D721Med (cell line): ENCODE results near the gene MAP3K15.

Experiments used
- DNase-seq: peaks from one replicate; pipeline ENCODE4 v3.0.0; 2011; ENCODE audit warnings: low spot score; ENCODE audit not compliant: insufficient read length
- FAIRE-seq: peaks from 2 replicates; lab custom pipeline; 2011; peaks lifted over from hg19 to GRCh38; lab: Jason Lieb, UNC
- TF ChIP-seq, protein P1 (sequence below): IDR thresholded peaks from 2 replicates; pipeline ENCODE4 v1.5.1; 2012; ENCODE audit warnings: mild to moderate bottlenecking, control low read depth; ENCODE audit not compliant: insufficient read depth; ENCODE audit errors: missing control alignments

Gene MAP3K15

DNA sequence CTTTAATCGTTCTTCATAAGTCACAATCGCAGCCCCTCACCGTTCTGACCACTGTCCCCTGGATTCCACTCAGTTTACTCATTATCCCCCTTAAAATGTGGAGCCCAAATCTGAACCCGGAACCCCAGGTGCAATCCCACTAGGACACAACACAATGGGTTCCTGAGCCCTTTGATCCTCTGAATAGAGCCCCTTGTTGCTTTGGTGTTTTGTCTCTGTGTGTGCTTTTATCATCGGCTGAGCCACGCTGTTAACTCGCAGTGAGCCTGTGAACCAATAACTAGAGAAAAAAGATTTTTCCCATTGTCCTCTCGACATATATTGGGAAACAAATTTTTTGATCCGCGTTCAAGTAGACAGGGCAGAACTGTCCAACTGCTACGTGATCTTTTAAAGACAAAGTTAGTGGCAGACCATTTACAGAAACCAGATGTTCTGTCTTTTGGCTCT lies 172.2 kb downstream of the MAP3K15 start:
- DNase-seq (no peak), FAIRE-seq (no peak)
- TF ChIP-seq, protein P1, sequence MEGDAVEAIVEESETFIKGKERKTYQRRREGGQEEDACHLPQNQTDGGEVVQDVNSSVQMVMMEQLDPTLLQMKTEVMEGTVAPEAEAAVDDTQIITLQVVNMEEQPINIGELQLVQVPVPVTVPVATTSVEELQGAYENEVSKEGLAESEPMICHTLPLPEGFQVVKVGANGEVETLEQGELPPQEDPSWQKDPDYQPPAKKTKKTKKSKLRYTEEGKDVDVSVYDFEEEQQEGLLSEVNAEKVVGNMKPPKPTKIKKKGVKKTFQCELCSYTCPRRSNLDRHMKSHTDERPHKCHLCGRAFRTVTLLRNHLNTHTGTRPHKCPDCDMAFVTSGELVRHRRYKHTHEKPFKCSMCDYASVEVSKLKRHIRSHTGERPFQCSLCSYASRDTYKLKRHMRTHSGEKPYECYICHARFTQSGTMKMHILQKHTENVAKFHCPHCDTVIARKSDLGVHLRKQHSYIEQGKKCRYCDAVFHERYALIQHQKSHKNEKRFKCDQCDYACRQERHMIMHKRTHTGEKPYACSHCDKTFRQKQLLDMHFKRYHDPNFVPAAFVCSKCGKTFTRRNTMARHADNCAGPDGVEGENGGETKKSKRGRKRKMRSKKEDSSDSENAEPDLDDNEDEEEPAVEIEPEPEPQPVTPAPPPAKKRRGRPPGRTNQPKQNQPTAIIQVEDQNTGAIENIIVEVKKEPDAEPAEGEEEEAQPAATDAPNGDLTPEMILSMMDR, result no peak

DNA sequence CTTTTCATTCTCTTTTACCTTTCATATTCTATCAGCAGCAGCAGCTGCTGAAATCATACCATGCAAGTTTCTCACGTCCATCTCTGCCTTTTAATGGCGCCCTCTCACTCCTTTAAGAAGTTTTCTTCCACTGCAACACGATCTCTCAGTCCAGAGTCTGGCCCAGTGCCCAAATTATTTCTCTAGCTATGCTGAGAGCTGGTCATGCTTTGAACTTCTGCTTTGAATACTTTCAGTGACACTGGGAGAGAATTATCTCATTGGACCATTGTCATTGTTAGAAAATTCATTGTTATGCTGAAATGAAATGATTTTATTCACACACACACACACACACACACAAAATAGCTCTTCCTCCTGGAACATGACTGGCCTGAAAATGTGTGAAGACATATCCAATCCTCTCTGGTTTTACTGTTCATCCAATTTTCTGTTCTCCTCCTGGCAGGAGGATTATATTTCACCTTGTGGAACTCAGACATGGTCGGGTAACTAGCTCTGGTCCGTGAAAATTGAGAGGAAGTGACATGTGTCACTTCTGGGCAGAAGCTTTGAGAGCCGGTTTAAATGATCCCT lies 172.9 kb downstream of the MAP3K15 start:
- FAIRE-seq (peak; percentile 32), DNase-seq (no peak)
- TF ChIP-seq, protein P1, result no peak

DNA sequence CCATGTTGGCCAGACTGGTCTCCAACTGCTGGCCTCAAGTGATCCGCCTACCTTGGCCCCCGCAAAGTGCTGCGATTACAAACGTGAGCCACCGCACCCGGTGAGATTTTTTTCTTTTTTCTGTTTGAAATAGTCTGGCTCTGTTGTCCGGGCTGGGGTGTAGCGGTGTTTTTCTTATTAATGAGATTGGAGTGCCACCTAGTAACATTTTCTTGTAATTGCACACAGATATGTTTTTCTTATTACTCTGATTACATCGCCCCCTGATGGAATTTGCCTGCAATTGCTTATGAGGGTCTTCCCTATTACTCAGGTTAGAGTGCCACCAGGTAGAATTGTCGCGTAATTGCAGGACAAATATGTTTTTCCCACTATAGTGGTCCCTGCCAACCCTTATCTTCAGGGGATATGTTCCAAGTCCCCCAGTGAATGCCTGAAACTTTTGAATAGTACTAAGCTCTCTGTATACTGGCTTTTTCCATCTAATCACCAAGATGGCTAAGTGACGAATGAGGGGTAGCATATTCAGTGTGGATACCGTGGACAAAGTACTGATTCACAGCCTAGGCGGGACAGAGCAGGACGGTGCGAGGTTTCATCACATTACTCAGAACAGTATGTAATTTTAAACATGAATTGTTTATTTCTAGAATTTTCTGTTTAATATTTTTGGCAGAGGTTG lies 180.2 kb downstream of the MAP3K15 start:
- TF ChIP-seq, protein P1, result peak; percentile 17
- FAIRE-seq, result peak; percentile 68
- no peak for DNase-seq

DNA sequence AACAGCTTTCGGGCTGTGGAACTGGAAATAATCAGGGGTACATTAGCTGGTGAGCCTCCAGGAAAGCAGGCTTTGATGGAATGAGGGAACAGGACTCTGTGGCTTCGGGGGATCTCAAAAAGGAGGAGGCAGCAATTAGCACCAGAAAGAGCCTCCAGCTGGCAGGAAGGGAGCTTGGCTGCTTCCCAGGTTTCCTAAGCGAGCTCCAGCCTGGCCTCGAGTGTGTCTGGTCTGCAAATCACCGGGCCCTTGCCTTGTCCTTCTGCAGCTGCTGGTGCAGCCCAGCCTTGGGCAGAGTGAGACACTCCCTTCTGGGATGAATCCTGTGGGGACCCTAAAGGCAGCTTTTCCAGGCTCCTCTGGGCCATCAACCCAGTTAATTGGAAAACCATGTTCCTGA lies 182.3 kb downstream of the MAP3K15 start:
- DNase-seq (no peak), FAIRE-seq (no peak)
- TF ChIP-seq, protein P1, result no peak

DNA sequence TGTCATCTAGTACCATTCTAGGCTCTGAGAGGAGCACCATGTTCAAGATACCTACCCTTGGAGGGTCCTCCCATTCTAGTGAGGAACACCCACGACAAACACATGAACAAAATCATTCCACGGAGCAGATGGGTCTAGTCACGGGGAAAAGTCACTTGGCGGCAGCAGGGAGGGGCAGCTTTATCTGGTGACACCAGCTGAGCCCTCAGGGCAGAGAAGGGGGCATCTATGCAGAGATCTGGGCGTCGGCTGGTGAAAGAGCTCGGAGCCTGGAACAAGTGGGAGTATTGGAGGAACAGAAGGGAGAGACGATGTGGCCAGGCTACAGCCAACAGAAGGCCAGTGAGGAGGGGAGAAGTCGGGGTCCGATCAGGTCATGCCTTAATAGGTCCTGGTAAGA lies 183.5 kb downstream of the MAP3K15 start:
- TF ChIP-seq, protein P1, result no peak
- DNase-seq (no peak), FAIRE-seq (no peak)

DNA sequence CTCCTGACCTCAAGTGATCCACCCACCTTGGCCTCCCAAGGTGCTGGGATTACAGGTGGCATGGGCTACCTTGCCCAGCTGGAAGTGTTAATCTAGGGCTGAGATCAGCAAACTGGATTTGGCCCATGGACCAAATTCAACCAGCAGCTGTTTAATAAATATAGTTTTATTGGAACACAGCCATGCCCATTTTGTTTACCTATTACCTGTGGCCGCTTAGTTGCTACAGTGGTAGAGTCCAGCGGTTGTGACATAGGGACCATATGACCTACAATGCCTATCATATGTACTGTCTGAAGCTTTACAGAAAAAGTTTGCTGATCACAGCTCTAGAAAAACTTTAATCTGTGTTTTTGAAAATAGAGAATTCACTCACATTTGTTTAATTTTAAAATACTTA lies 188.7 kb downstream of the MAP3K15 start:
- FAIRE-seq (no peak), DNase-seq (no peak)
- TF ChIP-seq, protein P1, result no peak
